SK-N-SH treated with all-trans-retinoic acid at 6 μM for 48 hours (cell line): ENCODE data around the gene DPF3.

Experiments
- BACH2 ChIP-seq: fragments of 250-450 bp; sonication (Bioruptor Pico); IDR thresholded peaks from 2 replicates; pipeline ENCODE4 v1.9.0; 2021; ENCODE audit warnings: mild to moderate bottlenecking, borderline replicate concordance
- CREB5 ChIP-seq: fragments of 250-450 bp; sonication (Bioruptor Pico); IDR thresholded peaks from 2 replicates; pipeline ENCODE4 v1.5.1; 2020; ENCODE audit warnings: low read depth, mild to moderate bottlenecking, moderate library complexity
- CSDC2 ChIP-seq: fragments of 250-450 bp; sonication (Bioruptor Pico); IDR thresholded peaks from 2 replicates; pipeline ENCODE4 v1.5.0; 2020; ENCODE audit warnings: mild to moderate bottlenecking, moderate library complexity
- ESRRG ChIP-seq: fragments of 250-450 bp; sonication (Bioruptor Pico); IDR thresholded peaks from 2 replicates; pipeline ENCODE4 v1.6.1; 2021; ENCODE audit warnings: mild to moderate bottlenecking
- OSR1 ChIP-seq: fragments of 250-450 bp; sonication (Bioruptor Pico); IDR thresholded peaks from 2 replicates; pipeline ENCODE4 v1.8.0; 2022; ENCODE audit warnings: moderate library complexity, mild to moderate bottlenecking, inconsistent platforms
- PATZ1 ChIP-seq: fragments of 250-450 bp; sonication (Bioruptor Pico); IDR thresholded peaks from 2 replicates; pipeline ENCODE4 v1.8.0; 2020; ENCODE audit warnings: mild to moderate bottlenecking, moderate library complexity, borderline replicate concordance
- POU6F1 ChIP-seq: fragments of 250-450 bp; sonication (Bioruptor Pico); IDR thresholded peaks from 2 replicates; pipeline ENCODE4 v1.8.0; 2021; ENCODE audit warnings: low read depth, mild to moderate bottlenecking, moderate library complexity, borderline replicate concordance
- RARB ChIP-seq: fragments of 250-450 bp; sonication (Bioruptor Pico); IDR thresholded peaks from 2 replicates; pipeline ENCODE4 v1.8.0; 2021; ENCODE audit warnings: mild to moderate bottlenecking, moderate library complexity
- ZFP30 ChIP-seq: fragments of 450-650 bp; formaldehyde crosslinking; IDR thresholded peaks from 2 replicates; pipeline ENCODE4 v1.5.0; 2022; ENCODE audit warnings: mild to moderate bottlenecking, moderate library complexity
- ZNF8 ChIP-seq: fragments of 450-650 bp; formaldehyde crosslinking; IDR thresholded peaks from 2 replicates; pipeline ENCODE4 v1.5.0; 2020; ENCODE audit warnings: mild to moderate bottlenecking, moderate library complexity

- TF ChIP-seq CREB5 (CRISPR knock-in tag) (no peak), PATZ1 (CRISPR knock-in tag) (no peak), POU6F1 (CRISPR knock-in tag) (no peak), ZNF8 (CRISPR knock-in tag) (no peak), OSR1 (CRISPR knock-in tag) (no peak), RARB (no peak), BACH2 (CRISPR knock-in tag) (no peak), ZFP30 (no peak), ESRRG (CRISPR knock-in tag) (no peak), CSDC2 (CRISPR knock-in tag) (no peak)
These were observed 17.7 kb downstream of the DPF3 start for GRCh38 chr14:72876005-72876709.
